ENCODE results near the gene TBCK. TPM values are rescaled to one million over a fixed set of nuclear protein-coding genes. Genes with fewer than 3 reads are reported as not detected.

Gene TBCK
- total and polyA plus RNA-seq, 2 of the 13 experiments (the other 11 are each of a cell fraction or from before 2014, with no cell fraction given): 51.0 to 62.4 TPM

DNA sequence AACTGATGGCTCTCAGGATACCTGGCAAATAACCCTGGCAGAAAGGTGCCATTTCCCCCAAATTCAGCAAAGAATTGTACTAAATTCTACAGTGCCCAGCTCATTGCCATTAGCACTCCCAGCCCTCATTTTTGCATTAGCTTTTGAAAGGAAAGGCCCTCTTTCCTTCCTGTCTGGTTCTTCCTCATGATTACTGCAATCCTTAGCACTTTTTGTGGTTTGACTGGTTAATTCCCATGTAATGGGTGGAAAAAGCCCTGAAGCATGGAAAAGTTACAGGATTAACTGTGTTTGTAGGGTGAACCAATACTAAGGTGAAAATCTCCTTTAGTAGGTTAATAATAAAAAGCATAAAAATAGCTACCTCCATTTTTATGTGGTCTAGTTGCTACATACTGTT is 281.3 kb downstream of the TBCK start (continued):
- TF ChIP-seq, protein P1, sequence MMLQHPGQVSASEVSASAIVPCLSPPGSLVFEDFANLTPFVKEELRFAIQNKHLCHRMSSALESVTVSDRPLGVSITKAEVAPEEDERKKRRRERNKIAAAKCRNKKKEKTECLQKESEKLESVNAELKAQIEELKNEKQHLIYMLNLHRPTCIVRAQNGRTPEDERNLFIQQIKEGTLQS (CRISPR knock-in tag; IDR thresholded peaks at IDR 0.05): no peak
- TF ChIP-seq CC2D1A (CRISPR knock-in tag; IDR thresholded peaks at IDR 0.05): no peak
- TF ChIP-seq ZNF564 (CRISPR knock-in tag; IDR thresholded peaks at IDR 0.05): no peak
- TF ChIP-seq, protein P2, sequence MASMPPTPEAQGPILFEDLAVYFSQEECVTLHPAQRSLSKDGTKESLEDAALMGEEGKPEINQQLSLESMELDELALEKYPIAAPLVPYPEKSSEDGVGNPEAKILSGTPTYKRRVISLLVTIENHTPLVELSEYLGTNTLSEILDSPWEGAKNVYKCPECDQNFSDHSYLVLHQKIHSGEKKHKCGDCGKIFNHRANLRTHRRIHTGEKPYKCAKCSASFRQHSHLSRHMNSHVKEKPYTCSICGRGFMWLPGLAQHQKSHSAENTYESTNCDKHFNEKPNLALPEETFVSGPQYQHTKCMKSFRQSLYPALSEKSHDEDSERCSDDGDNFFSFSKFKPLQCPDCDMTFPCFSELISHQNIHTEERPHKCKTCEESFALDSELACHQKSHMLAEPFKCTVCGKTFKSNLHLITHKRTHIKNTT (CRISPR knock-in tag; IDR thresholded peaks at IDR 0.05): no peak
- TF ChIP-seq CREB1 (IDR thresholded peaks at IDR 0.05): no peak
- TF ChIP-seq CREB1 (CRISPR knock-in tag; IDR thresholded peaks at IDR 0.05): no peak
- TF ChIP-seq, protein P3, sequence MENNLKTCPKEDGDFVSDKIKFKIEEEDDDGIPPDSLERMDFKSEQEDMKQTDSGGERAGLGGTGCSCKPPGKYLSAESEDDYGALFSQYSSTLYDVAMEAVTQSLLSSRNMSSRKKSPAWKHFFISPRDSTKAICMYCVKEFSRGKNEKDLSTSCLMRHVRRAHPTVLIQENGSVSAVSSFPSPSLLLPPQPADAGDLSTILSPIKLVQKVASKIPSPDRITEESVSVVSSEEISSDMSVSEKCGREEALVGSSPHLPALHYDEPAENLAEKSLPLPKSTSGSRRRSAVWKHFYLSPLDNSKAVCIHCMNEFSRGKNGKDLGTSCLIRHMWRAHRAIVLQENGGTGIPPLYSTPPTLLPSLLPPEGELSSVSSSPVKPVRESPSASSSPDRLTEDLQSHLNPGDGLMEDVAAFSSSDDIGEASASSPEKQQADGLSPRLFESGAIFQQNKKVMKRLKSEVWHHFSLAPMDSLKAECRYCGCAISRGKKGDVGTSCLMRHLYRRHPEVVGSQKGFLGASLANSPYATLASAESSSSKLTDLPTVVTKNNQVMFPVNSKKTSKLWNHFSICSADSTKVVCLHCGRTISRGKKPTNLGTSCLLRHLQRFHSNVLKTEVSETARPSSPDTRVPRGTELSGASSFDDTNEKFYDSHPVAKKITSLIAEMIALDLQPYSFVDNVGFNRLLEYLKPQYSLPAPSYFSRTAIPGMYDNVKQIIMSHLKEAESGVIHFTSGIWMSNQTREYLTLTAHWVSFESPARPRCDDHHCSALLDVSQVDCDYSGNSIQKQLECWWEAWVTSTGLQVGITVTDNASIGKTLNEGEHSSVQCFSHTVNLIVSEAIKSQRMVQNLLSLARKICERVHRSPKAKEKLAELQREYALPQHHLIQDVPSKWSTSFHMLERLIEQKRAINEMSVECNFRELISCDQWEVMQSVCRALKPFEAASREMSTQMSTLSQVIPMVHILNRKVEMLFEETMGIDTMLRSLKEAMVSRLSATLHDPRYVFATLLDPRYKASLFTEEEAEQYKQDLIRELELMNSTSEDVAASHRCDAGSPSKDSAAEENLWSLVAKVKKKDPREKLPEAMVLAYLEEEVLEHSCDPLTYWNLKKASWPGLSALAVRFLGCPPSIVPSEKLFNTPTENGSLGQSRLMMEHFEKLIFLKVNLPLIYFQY (CRISPR knock-in tag; IDR thresholded peaks at IDR 0.05; ENCODE audit: borderline replicate concordance): no peak

DNA sequence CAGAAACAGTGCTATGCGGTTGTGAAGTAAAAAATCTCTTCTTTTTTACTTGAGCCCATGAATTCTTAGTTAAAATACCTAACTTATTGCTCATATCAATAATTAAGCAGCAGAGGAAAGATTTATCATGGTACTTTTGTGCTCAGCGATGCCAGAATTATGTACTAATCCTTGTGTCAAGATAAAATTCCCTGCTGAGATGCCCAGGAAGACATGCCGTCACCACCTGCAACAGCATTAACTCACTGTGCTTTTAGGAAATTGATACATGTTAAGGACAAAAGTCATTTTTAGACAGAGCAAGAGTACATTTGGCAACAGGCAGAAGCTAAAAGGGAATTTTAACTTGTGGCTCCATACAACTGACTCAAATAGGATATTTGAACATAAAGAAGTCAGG is 281.8 kb downstream of the TBCK start:
- Histone ChIP-seq H4K20me1 (ENCODE audit: insufficient read depth, low read length) (no peaks in the 10 kb centered on the region), H3K4me2 (ENCODE audit: low read depth, low read length) (no peak overlapping the region), H2AFZ (ENCODE audit: low read length) (no peak overlapping the region), H3K9me3 (ENCODE audit: low read length) (peaks cover 19% of the 10 kb centered on the region; the same call in 1 of the 2 replicates), H3K27ac (ENCODE audit: extremely low read length, insufficient read depth, low read length) (no peak overlapping the region), H3K36me3 (replicated peaks in 1 of 2; ENCODE audit: control insufficient read depth in 1 of 2, insufficient read depth in 2 of 2, low read length in 2 of 2) (no peaks in the 10 kb centered on the region), H3K79me2 (ENCODE audit: insufficient read depth, low read length) (no peaks in the 10 kb centered on the region), H3K9ac (ENCODE audit: insufficient read depth, low read depth, low read length) (no peak overlapping the region), H3K27me3 (ENCODE audit: control insufficient read depth in 1 of 2, insufficient read depth in 2 of 2, low read length in 2 of 2) (no peaks in the 10 kb centered on the region), H3K4me1 (ENCODE audit: insufficient read depth, low read length) (peaks cover 69% of the 10 kb centered on the region), H3K4me3 (replicated peaks in 1 of 3; ENCODE audit: insufficient read depth in 1 of 3, low read depth in 2 of 3, low read length in 3 of 3) (no peak overlapping the region)
- no peak for TF ChIP-seq KDM5A (IDR thresholded peaks at IDR 0.05; ENCODE audit: borderline replicate concordance, low read length)
- TF ChIP-seq FOXA1 (IDR thresholded peaks at IDR 0.05): no peak
- TF ChIP-seq FOXA1 (CRISPR knock-in tag; IDR thresholded peaks at IDR 0.05): no peak
- TF ChIP-seq HMG20A (CRISPR knock-in tag; IDR thresholded peaks at IDR 0.05; ENCODE audit: borderline replicate concordance): no peak
- no peak for TF ChIP-seq HIVEP1 (CRISPR knock-in tag; IDR thresholded peaks at IDR 0.05)
- TF ChIP-seq ISL2 (CRISPR knock-in tag; IDR thresholded peaks at IDR 0.05): no peak
- TF ChIP-seq ZNF180 (CRISPR knock-in tag; IDR thresholded peaks at IDR 0.05; ENCODE audit: borderline replicate concordance, low read depth): no peak
- TF ChIP-seq ZNF598 (CRISPR knock-in tag; IDR thresholded peaks at IDR 0.05; ENCODE audit: borderline replicate concordance): no peak
- TF ChIP-seq ZFP37 (CRISPR knock-in tag; IDR thresholded peaks at IDR 0.05; ENCODE audit: borderline replicate concordance): no peak
- no peak for TF ChIP-seq ZFP82 (CRISPR knock-in tag; IDR thresholded peaks at IDR 0.05; ENCODE audit: borderline replicate concordance)
- no peak for TF ChIP-seq SSRP1 (CRISPR knock-in tag; IDR thresholded peaks at IDR 0.05)
- no peak for TF ChIP-seq SOX5 (CRISPR knock-in tag; IDR thresholded peaks at IDR 0.05; ENCODE audit: borderline replicate concordance)
- no peak for TF ChIP-seq ZNF354B (CRISPR knock-in tag; IDR thresholded peaks at IDR 0.05)
- ATAC-seq (no peak), DNase-seq (ENCODE audit: low spot score) (no peak), FAIRE-seq (no peak)
- intact Hi-C loops (cut with micrococcal nuclease; ENCODE audit: unreplicated experiment): loop anchor here (10.0 kb wide), 1 partner anchor 329 kb away; the partner anchor contains the start of genes GSTCD and INTS12
- in situ Hi-C loops (cut with HindIII; ENCODE audit: extremely low pct_ligation_motif_present, low pct_unique_long_range_greater_than_20kb): no loop called here
- WGBS (ENCODE audit: low lambda C conversion rate): 94% methylated on average over 3 of the region's 3 CpGs
- CTCF ChIA-PET (ENCODE audit: low intra/inter-chr PET ratio, low total read pairs): no interaction called here
- POLR2A ChIA-PET: interaction anchor here (0.8 kb wide), 1 partner anchor 36 kb away, joined by 3 read pairs; no protein-coding TSS in a partner anchor
- no TSS peak for BruUV-seq (replicated peaks)
